A673 (cell line): ENCODE results near the gene MAP2.

Experiments
- EZH2 ChIP-seq: fragments of 200-600 bp; sonication (generic); IDR thresholded peaks from 2 replicates; pipeline ENCODE4 v1.6.1; 2017; ENCODE audit warnings: borderline replicate concordance, low read depth, mild to moderate bottlenecking, mixed read lengths, antibody characterized with exemption, low read length; ENCODE audit not compliant: poor library complexity, severe bottlenecking
- TF ChIP-seq, protein P1 (sequence below): fragments of 300-800, 200-600 bp; sonication (generic); conservative IDR thresholded peaks from 2 replicates; pipeline ENCODE4 v1.5.1; 2017; ENCODE audit warnings: low read depth, mild to moderate bottlenecking, antibody characterized with exemption, low read length, moderate library complexity, mixed read lengths

DNA sequence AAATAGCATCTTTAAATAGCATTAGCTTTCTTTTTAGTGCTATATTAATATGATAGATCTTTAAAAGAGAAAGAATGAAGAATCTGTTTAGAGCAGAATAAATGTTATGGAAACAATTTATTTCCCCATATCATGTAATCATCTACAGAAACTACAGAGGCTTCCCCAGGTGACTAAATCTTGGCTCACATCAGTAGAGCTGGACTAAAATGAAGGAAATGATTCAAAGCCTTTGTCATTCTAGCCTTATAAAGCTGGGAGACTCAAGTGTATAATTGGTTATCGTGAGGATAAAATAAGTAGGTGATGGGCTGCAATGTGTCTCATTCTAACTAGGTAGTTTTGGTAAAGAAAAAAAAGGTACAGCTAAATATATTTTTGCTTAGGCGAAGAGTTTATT is 264.5 kb downstream of the MAP2 start:
- TF ChIP-seq, protein P1, sequence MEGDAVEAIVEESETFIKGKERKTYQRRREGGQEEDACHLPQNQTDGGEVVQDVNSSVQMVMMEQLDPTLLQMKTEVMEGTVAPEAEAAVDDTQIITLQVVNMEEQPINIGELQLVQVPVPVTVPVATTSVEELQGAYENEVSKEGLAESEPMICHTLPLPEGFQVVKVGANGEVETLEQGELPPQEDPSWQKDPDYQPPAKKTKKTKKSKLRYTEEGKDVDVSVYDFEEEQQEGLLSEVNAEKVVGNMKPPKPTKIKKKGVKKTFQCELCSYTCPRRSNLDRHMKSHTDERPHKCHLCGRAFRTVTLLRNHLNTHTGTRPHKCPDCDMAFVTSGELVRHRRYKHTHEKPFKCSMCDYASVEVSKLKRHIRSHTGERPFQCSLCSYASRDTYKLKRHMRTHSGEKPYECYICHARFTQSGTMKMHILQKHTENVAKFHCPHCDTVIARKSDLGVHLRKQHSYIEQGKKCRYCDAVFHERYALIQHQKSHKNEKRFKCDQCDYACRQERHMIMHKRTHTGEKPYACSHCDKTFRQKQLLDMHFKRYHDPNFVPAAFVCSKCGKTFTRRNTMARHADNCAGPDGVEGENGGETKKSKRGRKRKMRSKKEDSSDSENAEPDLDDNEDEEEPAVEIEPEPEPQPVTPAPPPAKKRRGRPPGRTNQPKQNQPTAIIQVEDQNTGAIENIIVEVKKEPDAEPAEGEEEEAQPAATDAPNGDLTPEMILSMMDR, result no peak
- TF ChIP-seq EZH2, result no peak
